Activated CD4-positive, alpha-beta T cell treated with anti-CD3 and anti-CD28 coated beads for 24 hours (primary cell): Measurements from ENCODE around the gene CELA3A.
"Not testable (repeated sequence)": the region's sequence is repeated elsewhere in the genome, so short reads cannot be mapped to it uniquely, and the experiment has no call there.

Experiments
- DNase-seq, 2 donors: peaks; one replicate each; pipeline ENCODE4 v3.0.0-alpha.2; 2020; ENCODE audit warnings: low read depth in 2 of 2

CELA3A gene

DNA sequence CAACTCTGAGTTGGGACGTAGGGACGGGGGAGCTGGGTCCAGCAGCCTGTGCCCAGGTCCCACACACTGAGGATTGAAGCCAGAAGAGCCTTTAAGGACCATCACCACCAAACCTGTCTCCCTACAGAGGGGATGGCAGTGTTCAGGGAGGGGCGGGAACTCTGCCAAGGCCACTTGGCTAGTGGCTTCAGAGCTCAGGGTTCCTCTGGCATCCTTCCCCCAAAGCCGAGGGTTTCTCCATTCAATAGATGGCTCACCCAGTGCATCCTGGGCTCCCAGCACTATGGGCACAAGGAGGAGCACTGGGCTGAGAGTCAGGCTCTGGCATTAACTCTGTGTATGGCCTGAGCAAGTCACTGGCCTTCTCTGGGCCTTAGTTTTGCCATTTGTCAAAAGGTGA, 20.2 kb upstream of the CELA3A start:
- not testable (repeated sequence) for DNase-seq

DNA sequence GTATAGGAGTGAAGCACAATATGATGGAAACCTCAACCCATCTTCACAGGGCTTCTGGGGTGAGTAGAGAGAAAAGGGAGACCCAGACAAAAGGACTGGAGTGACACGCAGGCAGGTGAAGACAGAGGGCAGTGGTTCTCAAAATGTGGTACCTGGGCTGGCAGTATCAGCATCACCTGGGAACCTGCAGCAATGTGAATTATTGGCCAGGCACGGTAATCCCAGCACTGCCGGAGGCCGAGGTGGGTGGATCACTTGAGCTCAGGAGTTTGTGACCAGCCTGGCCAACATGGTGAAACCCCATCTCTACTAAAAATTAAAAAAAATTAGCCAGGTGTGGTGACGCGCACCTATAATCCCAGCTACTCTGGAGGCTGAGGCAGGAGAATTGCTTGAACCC, 19.3 kb upstream of the CELA3A start:
- DNase-seq: not testable (repeated sequence)

DNA sequence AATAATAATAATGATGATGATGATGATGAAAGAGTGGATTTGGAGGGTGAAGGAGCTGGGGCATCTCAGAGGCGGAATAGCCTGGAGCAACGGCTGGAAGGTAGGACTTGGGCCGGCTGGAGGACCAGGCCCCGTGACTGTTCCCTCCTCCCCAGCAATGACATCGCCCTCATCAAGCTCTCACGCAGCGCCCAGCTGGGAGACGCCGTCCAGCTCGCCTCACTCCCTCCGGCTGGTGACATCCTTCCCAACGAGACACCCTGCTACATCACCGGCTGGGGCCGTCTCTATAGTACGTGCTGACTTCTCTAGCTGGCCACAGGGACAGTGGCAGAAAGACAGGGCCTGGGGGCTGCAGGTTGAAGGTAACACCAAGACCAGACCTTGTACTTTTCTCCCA, 17.9 kb upstream of the CELA3A start:
- DNase-seq: not testable (repeated sequence)

DNA sequence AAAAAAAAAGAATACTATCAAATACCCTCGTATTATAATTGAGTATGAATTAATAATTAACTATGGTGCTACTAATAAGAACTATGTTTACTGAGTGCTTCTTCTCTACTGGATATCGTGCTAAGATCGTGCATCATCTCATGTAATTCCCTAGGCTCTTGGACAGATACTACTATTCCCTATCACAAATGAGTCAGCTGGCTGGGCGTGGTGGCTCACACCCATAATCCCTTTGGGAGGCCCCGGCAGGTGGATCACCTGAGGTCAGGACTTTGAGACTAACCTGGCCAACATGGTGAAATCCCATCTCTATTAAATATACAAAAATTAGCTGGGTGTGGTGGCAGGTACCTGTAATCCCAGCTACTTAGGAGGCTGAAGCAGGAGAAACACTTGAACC, 15.6 kb upstream of the CELA3A start:
- not testable (repeated sequence) for DNase-seq

DNA sequence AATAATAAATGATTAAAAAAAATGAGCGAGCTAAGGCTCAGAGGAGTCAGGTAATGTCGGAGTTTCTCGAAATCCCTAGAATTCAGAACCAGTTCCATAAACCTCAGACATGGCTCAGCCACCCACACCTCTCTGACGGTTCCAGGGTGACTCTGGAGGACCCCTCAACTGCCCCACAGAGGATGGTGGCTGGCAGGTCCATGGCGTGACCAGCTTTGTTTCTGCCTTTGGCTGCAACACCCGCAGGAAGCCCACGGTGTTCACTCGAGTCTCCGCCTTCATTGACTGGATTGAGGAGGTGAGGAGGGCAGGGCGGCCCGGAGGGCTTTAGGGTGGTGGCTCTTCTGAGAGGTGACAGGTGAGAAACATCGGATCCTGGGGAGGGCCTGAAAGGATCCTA, 15.1 kb upstream of the CELA3A start:
- DNase-seq: not testable (repeated sequence)

DNA sequence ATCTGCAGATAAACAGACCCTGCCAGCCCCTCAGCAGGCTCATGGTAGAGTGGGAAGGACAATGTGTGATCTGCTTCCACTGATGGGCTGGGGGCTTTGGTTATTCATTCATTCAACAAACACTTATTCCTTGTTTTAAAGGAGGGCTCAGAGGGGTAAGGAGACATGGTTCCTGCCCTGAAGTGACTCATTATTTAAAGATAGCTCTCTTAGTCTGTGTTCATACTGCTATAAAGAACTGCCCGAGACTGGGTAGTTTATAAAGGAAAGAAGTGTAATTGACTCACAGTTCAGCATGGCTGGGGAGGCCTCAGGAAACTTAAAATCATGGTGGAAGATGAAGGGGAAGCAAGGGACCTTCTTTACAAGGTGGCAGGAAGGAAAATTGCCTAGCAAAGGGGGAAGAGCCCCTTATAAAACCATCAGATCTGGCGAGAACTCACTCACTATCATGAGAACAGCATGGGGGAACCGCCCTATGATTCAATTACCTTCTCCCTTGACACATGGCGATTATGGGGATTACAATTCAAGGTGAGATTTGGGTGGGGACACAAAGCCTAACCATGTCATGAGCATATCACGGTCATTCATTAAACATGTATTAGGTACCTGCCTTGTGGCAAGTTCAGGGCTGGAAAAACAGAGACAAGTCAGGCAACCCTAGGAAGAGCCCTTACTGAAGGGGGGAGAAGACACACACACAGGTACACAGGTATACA, 11.6 kb upstream of the CELA3A start:
- DNase-seq: not testable (repeated sequence)

DNA sequence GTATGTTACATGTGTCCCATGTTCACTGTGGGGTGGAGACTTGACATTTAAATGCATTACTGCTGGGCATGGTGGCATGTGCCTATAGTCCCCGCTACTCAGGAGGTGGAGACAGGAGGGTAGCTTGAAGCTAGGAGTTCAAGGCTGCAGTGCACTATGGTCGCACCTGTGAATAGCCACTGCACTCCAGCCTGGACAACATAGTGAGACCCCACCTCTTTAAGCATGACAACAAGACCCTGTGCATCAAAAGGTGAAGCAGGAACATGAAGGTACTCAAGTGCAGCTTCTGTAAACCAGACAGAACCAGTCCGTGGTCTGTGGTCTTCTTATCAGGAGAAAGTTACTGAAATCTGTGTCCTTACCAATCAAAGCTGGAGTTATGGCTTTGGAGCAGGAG, 9.3 kb upstream of the CELA3A start:
- not testable (repeated sequence) for DNase-seq

DNA sequence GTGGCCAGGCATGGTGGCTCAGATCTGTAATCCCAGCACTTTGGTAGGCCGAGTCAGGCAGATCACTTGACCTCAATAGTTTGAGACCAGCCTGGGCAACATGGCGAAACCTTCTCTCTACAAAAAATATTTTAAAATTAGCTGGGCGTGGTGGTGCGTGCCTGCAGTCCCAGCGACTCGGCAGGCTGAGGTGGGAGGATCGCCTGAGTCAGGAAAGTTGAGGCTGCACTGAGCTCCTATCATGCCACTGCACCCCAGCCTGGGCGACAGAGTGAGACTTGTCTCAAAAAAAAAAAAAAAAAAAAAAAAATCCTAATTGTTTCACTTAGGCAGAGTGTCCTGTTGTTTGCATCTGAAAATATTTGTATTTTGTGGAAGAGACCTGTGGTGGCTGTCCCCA, 6.7 kb upstream of the CELA3A start:
- not testable (repeated sequence) for DNase-seq

DNA sequence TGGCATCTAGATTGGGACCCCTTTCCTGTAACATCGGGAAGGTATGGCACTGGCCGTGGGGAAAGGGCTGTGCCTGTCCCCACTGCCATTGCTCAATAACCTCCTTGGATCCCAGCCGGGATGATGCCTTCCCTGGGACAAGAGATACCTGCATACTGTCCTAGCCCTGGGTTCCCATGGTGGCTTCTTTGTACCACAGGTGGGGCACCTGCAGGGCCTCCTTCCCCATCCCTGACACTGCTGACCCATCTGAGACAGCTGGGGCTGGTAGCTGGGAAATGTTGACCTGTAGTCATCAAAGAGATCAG, 4.8 kb upstream of the CELA3A start:
- DNase-seq: not testable (repeated sequence)

DNA sequence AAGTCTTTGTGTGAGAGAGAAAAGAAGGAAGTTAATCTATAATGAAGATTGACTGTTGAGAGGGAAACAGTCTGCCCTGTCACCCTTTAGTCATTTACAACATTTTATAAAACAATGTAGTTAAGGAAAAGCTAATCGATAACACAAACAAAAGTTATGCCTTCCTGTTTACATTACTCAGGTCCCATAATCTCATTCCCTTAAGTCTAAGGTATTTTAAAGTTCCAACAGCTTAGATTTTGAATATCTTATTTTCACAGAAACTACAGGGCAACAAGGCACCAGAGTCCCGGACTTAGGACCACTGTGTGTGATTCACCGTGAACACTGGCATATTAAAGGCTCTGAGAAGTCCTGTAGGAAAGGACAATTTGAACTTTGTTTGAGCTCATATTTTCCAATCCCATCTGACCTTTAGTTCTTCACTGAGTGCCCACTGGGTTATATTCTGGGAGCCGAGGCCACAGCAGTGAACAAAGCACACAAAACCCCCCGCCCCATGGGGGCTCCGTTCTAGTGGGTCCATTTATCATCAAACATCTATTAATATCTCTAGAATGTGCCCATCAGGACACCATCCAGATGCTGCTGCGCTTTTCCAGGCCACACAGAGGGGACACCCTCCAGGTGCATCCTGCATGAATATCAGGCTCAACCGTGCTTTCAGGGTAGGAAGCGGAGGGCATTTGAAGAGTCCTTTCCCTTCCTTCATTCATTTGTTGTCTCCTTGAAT, 3.4 kb upstream of the CELA3A start:
- DNase-seq: not testable (repeated sequence)

DNA sequence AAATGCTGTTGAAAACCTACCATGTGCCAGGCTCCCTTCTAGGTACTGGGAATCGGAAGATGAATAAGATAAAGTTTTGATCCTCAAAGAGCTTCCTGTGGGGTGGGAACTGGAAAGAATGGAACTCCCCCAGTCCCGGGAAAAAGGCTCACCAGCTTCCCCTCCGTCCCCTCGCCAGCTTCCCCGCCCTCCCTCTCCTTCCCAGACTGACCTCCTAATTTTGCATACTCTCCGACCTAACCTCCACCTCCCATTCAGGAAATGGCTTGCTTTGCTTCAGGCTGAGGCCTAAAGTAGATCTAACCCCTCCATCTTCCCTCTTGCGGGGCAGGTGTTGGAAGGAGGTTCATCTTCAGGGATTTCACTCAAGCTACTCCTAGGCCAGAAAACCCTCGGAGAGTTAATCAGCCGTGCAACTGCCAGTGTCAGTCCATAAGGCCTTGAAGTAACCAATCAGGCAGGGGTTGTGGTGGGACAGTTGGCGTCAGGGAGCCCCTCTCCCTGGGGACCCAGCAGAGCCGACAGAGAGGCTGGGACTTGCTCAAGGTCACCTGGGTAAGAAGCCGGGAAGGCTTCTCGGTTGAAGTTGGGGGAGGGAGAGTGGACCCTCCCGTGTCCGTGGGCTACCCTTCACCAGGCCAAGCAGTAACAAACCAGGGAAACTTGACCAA, 2.7 kb upstream of the CELA3A start:
- not testable (repeated sequence) for DNase-seq

DNA sequence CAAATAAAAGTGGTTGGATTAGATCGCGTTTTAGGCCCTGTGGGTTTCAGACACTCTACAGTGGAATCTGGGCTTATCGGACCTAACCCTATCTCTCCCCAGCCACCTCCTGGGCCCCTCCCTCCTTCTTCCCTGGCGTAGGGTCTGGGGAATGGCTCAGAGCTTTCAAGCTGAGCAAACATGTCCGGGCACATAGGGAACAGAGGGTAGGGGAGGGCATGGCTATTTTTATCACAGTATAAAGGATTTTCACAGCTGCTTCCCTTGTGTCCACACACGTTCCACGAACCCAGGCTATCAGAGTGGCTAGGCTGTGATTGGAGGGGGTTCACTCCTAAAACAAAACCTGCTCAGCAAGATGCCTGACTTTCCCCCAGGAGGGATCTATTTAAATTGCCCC, 1.8 kb upstream of the CELA3A start:
- not testable (repeated sequence) for DNase-seq

DNA sequence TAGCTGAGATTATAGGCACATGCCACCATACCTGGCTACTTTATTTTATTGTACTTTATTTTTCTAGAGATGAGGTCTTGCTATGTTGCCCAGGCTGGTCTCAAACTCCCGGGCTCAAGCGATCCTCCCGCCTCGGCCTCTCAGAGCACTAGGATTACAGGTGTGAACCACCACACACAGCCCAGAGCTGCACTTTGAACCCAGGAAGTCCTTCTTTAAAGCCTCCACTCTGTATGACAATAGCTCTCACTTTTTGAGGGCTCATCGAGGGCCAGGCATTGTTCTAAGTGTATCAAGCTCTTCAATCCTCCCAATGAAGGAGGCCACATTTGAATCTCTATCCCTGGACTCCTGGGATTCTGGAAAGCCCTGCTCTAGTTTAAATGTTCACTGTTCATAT, 1.0 kb downstream of the CELA3A start:
- not testable (repeated sequence) for DNase-seq

DNA sequence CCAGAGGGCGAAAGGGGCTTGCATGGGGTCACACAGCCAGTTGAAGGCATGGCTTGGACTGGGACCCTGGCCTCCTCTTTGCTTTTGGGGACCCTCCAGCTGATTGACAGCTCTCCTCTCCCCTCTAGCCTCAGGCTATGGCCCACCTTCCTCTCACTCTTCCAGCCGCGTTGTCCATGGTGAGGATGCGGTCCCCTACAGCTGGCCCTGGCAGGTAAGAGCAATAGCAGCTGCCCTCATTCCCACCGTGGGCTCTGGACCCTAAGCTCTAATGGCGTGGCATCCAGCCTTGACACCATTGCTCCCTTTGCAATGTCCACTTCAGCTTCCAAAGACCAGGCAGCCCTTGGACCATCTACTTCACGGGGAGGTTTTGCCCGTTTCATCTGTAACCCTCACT, 1.4 kb downstream of the CELA3A start:
- DNase-seq: not testable (repeated sequence)

DNA sequence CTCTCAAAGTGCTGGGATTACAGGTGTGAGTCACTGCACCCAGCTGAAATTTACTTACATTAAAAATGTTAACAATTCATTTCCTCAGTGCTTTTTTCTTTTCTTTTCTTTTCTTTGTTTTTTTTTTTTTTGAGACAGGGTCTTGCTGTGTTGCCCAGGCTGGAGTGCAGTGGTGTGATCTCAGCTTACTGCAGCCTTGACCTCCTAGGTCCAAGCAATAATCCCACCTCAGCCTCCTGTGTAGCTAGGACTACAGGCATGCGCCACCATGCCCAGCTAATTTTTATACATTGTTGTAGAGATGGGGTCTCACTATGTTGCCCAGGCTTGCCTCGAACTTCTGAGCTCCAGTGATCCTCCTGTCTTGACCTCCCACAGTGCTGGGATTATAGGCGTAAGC, 2.5 kb downstream of the CELA3A start:
- not testable (repeated sequence) for DNase-seq

DNA sequence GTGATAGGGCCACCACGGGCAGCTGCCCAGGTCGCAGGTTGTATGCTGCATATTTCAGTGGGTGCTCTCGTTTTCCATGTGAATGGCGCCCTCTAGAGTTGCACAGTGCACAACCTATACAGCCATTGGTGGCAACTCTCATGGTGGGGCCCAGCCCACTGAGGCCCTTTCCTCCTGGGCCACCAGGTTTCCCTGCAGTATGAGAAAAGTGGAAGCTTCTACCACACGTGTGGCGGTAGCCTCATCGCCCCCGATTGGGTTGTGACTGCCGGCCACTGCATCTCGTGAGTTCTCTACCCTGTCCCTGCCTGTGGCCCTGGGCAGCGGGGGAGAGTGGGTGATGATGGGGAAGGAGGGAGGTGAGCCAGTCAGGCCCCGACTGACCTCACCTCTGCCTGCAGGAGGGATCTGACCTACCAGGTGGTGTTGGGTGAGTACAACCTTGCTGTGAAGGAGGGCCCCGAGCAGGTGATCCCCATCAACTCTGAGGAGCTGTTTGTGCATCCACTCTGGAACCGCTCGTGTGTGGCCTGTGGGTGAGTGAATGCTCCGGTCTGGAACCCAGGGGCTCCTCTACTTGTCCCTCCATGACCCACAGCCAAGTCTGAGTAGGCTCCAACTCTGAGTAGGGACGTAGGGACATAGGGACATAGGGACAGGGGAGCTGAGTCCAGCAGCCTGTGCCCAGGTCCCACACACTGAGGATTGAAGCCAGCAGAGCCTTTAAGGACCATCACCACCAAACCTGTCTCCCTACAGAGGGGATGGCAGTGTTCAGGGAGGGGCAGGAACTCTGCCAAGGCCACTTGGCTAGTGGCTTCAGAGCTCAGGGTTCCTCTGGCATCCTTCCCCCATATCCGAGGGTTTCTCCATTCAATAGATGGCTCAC, 4.0 kb downstream of the CELA3A start:
- peak in 1 of 2 donors; percentile 34 for DNase-seq

DNA sequence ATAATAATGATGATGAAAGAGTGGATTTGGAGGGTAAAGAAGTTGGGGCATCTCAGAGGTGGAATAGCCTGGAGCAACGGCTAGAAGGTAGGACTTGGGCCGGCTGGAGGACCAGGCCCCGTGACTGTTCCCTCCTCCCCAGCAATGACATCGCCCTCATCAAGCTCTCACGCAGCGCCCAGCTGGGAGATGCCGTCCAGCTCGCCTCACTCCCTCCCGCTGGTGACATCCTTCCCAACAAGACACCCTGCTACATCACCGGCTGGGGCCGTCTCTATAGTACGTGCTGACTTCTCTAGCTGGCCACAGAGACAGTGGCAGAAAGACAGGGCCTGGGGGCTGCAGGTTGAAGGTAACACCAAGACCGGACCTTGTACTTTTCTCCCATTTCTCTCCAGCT, 5.3 kb downstream of the CELA3A start:
- DNase-seq: not testable (repeated sequence)

DNA sequence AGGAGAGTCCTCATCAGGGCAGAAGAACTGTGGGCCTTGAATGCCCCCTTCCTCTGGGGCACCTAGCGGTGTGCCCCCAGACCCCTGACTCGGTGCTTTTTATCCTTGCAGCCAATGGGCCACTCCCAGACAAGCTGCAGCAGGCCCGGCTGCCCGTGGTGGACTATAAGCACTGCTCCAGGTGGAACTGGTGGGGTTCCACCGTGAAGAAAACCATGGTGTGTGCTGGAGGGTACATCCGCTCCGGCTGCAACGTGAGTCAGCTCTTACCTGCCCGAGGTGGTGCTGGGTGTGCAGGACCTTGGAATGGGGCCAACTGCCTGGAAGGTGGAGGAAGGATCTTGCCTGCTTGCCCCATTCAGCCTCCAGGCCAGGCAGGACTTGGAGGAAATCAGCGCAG, 5.8 kb downstream of the CELA3A start:
- not testable (repeated sequence) for DNase-seq

DNA sequence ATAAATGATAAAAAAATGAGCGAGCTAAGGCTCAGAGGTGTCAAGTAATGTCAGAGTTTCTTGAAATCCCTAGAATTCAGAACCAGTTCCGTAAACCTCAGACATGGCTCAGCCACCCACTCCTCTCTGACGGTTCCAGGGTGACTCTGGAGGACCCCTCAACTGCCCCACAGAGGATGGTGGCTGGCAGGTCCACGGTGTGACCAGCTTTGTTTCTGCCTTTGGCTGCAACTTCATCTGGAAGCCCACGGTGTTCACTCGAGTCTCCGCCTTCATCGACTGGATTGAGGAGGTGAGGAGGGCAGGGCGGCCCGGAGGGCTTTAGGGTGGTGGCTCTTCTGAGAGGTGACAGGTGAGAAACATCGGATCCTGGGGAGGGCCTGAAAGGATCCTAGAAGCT, 8.1 kb downstream of the CELA3A start:
- not testable (repeated sequence) for DNase-seq

DNA sequence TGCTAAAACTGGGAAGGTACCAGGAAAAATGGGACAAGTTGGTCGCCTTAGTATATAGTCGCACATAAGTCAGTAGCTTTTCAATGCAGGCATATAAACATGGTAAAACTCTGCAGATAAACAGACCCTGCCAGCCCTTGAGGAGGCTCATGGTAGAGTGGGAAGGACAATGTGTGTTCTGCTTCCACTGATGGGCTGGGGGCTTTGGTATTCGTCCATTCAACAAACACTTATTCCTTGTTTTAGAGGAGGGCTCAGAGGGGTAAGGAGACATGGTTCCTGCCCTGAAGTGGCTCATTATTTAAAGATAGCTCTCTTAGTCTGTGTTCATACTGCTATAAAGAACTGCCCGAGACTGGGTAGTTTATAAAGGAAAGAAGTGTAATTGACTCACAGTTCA, 11.3 kb downstream of the CELA3A start:
- not testable (repeated sequence) for DNase-seq

DNA sequence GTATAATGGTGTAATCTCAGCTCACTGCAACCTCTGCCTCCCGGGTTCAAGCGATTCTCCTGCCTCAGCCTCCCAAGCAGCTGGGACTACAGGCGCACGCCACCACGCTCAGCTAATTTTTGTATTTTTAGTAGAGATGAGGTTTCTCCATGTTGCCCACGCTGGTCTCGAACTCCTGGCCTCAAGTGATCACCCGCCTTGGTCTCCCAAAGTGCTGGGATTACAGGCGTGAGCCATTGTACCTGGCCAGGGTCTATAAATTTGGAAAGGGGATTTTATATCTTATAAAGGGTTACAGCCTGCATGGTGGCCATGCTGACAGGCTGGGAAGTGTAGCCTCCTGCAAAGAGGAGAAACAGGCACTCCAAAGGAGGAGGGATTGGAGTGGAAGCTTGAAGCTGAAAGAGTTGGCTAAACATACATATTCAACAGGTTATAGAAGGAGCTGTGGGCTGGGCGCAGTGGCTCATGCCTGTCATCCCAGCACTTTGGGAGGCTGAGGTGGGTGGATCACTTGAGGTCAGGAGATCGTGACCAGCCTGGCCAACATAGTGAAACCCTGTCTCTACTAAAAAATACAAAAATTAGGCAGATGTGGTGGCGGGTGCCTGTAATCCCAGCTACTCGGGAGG, 13.2 kb downstream of the CELA3A start:
- DNase-seq: not testable (repeated sequence)
